NCI-H2081 treated with DMSO at 0.1 percent for 48 hours (cell line): ENCODE data around the gene OR51B2.
"Not testable (repeated sequence)": the region's sequence is repeated elsewhere in the genome, so short reads cannot be mapped to it uniquely, and the experiment has no call there.

Experiments
- DNase-seq: peaks from one replicate; lab custom pipeline; 2025; lab: John Stamatoyannopoulos, UW

The OR51B2 gene

DNA sequence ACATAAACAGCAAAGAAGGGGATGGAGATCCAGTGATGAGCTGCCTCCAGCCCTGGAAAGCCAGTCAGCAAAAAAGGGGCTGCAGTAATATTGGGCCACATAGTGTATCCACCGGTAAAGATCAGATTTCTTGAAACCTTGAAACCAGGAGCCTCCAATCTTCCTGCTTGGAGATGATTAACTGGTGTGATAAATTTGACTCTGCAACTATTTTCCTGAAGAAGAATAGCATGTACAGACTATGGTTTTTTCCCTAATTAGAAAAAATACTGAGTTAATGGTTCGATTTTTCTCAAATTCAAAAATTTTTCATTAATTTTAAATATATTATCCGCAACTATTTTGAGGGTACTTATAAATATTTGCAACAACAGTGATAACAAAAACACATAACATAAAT, at the start of gene OR51B2:
Gene OR51B2 (minus strand): TSS at position 101 of the 400 bp plus-strand sequence. CDS start 0 bp downstream, at position 101.
- no peak for DNase-seq

DNA sequence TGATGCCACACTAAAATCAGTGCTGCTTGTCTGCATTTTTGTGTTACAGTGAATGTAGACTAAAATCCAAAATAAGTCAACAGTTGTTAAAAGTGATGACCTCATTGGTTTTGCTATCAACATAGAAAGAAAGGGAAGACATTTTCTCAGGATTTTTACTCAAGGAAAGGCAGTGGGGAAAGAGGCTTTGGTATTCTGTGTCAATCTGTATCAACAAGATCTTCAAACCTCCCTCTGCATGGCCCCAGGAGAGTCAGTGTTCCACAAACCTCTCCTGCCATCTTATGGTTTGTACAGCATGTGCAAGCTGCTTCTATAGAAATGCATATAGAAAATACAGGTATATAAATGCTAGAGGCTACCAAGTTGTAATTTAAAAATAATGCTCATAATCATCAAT, 45.7 kb upstream of the OR51B2 start:
- DNase-seq: no peak

GRCh38 chr11:5368502-5369043, 44.5 kb upstream of the OR51B2 start:
- no peak for DNase-seq

- DNase-seq: no peak
These were observed 43.5 kb upstream of the OR51B2 start for GRCh38 chr11:5367448-5368074.

DNA sequence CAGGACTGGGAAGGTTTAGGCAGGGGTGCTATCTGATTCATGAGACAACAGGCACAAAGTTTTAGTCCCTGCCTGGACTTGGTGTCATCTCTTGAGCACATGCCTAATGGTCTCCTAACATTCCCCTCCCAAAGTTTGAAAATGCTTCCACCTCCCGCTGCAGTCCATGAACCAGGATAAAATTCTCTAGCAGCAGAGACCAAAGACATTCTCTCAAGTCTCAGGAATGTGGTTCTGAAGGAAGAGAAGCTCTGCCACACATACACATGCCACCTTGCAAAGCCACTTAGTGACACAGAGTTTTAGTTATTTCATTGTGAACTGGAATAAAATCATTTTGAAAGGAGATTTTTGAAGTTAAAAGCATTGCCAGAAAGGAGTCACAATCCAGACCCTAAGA, 42.8 kb upstream of the OR51B2 start:
- no peak for DNase-seq

DNA sequence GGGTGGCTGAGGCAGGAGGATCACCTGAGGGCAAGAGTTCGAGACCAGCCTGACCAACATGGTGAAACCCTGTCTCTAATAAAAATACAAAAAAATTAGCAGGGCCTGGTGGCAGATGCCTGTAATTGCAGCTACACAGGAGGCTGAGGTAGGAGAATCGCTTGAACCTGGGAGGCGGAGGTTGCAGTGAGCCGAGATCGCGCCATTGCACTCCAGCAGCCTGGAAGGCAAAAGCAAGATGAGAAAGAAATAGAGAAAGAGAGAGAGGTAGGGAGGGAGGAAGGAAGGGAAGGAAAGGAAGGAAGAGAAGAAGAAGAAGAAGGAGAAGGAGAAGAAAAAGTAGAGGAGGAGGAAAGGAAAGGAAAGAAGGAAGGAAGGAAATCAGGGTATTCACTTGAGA, 42.3 kb upstream of the OR51B2 start:
- not testable (repeated sequence) for DNase-seq

DNA sequence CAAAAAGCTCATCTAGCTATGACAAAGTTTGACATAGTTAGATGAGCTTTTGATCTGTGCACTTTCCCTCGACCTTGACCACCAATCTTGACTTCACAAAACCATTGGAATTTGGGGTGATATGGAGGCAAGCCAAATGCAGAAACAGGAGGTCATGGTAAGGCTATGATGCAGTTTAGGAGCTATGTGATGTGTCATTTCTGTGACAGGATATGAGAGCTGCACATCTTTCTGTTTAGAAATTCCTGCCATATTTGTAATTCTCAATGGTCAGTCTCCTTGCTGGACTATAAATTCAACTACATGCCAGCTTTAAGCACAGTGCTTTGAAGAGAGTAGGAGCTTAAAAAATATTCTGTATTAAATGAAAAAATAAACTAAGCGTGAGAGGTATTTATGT, 40.1 kb upstream of the OR51B2 start:
- no peak for DNase-seq

DNA sequence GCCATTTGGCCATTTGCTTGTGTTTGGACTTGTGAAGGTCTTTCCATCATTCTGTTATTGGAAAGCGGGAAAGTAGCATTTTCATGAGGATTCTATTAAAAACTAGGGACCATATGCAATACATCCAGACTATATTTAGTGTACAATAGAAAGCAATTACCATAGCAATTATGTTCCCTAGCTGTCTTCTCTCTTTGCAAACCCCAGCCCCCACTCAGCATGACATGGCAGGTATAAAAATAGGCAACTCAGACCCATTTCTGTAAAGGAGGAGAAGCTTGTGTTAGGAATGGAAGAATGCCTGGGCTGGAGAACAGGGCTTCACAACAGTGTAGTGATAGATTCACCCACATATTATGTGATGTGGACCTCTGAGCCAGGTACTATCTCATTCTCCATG, 39.6 kb upstream of the OR51B2 start:
- DNase-seq: no peak

- no peak for DNase-seq
These were observed 38.0 kb upstream of the OR51B2 start for GRCh38 chr11:5362017-5362625.

DNA sequence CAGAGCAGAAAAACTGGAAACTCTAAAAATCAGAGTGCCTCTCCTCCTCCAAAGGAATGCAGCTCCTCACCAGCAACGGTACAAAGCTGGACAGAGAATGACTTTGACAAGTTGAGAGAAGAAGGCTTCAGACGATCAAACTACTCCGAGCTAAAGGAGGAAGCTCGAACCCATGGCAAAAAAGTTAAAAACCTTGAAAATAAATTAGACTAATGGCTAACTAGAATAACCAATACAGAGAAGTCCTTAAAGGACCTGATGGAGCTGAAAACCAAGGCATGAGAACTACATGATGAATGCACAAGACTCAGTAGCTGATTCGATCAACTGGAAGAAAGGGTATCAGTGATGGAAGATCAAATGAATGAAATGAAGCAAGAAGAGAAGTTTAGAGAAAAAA, 31.9 kb upstream of the OR51B2 start:
- DNase-seq: not testable (repeated sequence)

- DNase-seq: no peak
These were observed 27.1 kb upstream of the OR51B2 start, which contains the start of gene OR51B6 for GRCh38 chr11:5351208-5351607. OR51B6 (plus strand) TSS chr11:5351508; CDS start chr11:5351508, 0 bp downstream.

GRCh38 chr11:5349550-5349949, 25.5 kb upstream of the OR51B2 start:
- no peak for DNase-seq

DNA sequence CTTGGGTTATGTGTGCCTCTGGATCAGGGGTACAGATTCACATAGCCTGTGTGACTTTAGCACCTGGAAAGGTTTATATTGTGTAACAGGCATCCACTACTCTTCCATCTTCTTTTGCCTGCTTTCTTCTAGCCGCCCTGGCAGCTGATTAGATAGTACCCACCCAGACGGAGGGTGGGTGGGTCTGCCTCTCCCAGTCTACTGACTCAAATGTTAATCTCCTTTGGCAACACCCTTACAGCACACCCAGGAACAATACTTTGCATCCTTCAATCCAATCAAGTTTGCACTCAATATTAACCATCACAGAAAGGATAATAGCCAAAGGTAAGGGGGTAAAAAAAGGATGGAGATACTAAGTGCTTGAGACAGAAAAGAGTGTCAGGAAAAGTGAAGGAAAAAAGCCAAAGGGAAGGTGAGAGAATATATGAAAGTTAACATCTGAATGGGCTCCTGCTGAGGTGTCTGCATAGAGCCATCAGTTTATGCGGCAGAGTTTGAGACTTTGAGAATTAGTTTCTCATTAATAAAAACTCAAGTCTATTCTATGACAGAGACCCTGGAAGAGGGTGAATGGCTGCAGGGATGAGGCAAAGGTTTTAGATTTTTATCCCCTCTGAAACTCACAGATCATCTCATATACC, 24.6 kb upstream of the OR51B2 start:
- no peak for DNase-seq

DNA sequence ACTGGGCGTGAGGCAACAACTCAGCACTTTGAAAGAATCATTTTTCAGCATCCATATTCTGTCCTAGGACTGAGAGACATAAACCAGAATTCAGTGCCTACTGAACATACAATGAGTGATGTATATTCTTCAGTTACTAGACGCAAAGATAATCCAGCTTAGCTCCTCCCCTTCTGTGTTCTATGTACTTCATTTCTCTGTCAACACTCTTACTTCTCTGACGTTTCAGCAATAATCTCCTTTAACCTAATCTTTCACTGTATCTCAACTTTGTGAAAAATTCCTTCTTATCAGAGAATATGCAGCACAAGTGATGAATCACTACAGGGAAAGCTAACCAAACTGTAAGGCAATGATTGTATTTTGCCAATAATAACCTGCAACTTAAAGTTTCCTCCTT, 21.7 kb upstream of the OR51B2 start:
- DNase-seq: no peak

- no peak for DNase-seq
These were observed 19.6 kb upstream of the OR51B2 start, which contains the start of gene OR51B5 for GRCh38 chr11:5343474-5344335. OR51B5 (minus strand) TSS chr11:5343524; CDS start chr11:5343524, 0 bp downstream.

DNA sequence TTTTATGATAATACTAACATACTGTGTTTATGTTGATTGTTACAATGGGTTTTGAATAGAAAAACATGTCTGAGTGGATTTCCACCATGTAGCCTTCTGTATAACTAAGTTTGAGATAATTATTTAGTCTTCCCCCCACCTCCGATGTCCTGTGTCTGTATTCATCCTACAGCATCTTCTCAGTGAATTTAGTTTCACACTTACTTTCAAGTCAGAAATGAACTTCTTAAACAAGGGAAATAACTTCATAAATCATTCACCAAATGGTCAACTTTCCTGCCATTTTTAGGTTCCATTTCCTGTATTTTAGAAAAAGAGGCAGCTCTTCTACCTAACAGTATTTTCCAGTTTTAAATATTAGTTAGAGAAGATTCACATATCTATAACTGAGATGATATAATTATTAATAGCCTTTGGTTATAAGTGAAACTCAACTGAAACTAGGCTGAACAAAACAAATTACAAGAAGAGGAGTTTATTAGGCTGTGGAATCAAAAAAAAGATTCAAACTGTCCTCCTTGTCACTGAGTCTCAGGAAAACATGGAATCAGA, 15.8 kb upstream of the OR51B2 start:
- DNase-seq: no peak

DNA sequence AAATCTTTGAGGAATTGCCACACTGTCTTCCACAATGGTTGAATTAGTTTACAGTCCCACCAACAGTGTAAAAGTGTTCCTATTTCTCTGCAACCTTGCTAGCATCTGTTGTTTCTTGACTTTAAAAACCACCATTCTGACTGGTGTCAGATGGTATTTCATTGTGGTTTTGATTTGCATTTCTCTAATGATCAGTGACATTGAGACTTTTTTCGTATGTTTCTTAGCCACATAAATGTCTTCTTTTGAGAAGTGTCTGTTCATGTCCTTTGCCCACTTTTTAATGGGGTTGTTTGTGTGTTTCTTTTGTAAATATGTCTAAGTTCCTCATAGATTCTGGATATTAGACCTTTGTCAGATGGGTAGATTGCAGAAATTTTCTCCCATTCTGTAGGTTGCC, 13.2 kb upstream of the OR51B2 start:
- not testable (repeated sequence) for DNase-seq

- no peak for DNase-seq
These were observed 12.2 kb upstream of the OR51B2 start for GRCh38 chr11:5336331-5336730.

DNA sequence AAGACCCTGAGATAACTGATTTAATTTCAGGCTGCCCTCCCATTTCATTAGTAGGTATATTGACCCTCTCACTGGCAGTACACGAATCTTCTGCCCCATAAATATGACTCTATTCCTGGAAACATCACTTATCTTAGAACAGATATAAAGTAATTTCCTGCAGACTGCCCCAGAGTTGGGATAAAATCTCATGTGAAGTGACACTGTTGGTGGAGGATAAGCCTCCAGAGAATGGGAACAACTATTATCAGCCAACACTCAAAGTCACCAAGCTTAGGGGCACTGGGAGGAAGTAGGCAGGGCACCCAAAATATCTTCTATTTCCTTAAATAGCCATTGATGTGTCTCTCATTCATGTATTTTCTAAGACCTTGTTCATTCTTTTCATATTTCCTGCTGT, 11.1 kb upstream of the OR51B2 start:
- DNase-seq: no peak

GRCh38 chr11:5317292-5317691, 6.8 kb downstream of the OR51B2 start:
- no peak for DNase-seq

GRCh38 chr11:5313326-5314023, 10.6 kb downstream of the OR51B2 start:
- DNase-seq: not testable (repeated sequence)
